Uterine smooth muscle cell (primary cell): ENCODE results near the gene KRTAP19-8. TPM values are rescaled to one million over a fixed set of nuclear protein-coding genes. Genes with fewer than 3 reads are reported as not detected.

Experiments
- total RNA-seq: library from RNA; depleted of rRNA; stranded (reverse); fragments of >200 nt; gene quantifications from 2 replicates; pipeline ENCODE4 v1.2.3, GENCODE V29; 2014

Gene KRTAP19-8
- not detected in 2 replicates for total RNA-seq

DNA sequence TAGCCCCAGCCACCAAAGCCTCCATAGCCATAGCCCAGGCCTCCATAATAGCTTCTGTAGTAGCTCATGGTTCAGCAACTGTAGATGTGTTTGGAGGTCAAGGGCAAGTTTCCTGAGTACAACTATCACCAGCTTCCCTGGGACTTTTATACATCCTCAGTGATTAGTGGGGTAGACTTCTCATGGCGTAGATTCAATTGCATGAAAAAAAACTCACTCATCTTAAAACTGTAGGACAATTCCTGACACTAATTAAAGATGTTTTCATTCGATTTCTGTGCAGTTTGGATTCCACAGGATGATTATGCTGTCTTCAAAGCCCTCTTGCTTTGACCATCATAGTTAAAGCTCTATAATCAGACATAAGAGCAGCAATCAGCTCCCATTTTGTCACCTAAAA, at the start of gene KRTAP19-8:
TSS of gene KRTAP19-8 (minus strand) at position 101 of the 400 bp plus-strand sequence. CDS start at position 68, 33 bp downstream.

Other genes with a start within 250 kb of the KRTAP19-8 start
- gene KRTAP8-1, start 225.2 kb downstream of the KRTAP19-8 start, total RNA-seq, result not detected in 2 replicates
- not detected in 2 replicates for gene KRTAP7-1, start 208.7 kb downstream of the KRTAP19-8 start, total RNA-seq
- gene KRTAP11-1, start 156.9 kb downstream of the KRTAP19-8 start, total RNA-seq, result not detected in 2 replicates